Measurements from ENCODE around the gene GRB10.
"Not testable (repeated sequence)": the region's sequence is repeated elsewhere in the genome, so short reads cannot be mapped to it uniquely, and the experiment has no call there.

The GRB10 gene

DNA sequence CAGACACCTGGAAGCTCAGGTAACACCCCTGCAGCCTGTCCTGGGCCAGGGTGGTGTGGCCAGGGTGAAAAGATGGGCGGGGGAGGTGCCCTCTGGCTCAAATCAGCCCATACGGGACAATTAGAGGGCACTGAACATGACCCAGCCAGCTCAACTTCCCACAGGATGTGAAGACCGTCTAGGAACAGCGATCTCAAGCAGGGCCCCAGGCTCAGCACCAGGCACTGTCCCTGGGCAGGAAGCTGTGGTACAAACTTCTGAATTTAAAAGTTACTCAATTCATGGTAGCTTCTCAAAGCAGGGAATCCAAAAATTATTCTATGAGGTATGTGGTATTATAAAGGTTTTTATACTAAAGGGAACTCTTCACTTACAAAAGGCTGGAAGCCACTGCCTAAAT is 5.1 kb upstream of the GRB10 start:
- no peak for DNase-seq (ENCODE audit: insufficient read length)
- TF ChIP-seq POLR2A (IDR thresholded peaks at IDR 0.05; ENCODE audit: low read depth, low read length) (no peak), POLR2AphosphoS5 (IDR thresholded peaks at IDR 0.05; ENCODE audit: low read depth, low read length) (no peak), TAF1 (IDR thresholded peaks at IDR 0.05; ENCODE audit: borderline replicate concordance, low read depth, low read length) (no peak)
- FAIRE-seq, result no peak

DNA sequence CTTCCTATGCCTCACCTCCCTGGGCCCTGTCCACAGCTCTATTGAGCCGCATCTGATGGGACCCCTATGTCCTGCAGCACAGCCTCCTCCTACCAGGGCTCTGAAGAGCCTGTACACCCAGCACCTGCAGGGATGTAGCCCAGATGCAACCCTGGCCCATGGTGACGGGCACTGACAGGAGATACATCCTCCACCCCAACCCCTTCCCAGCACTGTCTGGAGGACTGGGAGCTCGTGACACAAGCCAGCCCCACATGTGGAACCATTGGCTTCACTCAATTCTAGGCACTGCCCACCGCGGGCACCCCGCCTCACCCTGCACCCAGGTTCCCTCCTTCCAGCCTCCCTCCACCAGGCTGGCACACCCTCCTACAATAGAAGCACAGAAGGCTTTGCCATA is 2.6 kb upstream of the GRB10 start:
- DNase-seq (ENCODE audit: insufficient read length) (no peak), FAIRE-seq (no peak)
- TF ChIP-seq TAF1 (IDR thresholded peaks at IDR 0.05; ENCODE audit: borderline replicate concordance, low read depth, low read length), result no peak

DNA sequence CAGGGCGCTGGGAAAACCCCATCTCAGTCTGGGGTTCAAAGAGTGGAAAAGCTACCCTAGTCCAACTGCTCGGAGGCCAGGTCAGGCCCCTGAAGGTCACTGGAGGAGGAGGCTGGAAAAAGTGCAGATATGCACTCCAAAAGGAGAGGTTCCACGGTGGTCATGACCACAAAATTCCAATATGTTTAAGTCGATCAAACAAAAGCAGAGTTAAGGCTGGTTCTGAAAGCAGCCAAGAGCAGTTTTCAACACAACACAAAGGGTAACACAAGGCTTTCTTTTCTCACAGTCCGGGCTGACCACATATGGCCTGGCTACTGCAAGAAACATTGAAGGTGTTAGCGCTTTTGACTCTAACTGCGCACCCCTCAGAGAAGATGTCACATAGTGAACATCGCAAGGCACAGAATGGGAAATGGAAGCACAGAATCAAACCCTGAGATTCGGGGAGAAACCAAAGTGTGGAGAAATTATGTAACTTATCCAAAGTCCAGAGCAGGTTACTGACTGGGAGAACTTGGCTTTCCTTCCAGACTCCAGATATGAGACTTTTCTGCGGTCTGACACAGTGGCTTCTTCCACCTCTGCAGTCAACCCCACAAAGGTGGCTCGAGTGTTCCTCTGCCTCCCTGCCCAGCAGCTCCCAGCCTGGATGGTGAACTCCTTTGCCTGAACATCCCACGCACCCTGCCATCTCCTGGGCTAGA is 1.3 kb upstream of the GRB10 start:
- DNase-seq (ENCODE audit: insufficient read length) (no peak), FAIRE-seq (no peak)
- TF ChIP-seq TAF1 (IDR thresholded peaks at IDR 0.05; ENCODE audit: borderline replicate concordance, low read depth, low read length) (no peak), POLR2AphosphoS5 (IDR thresholded peaks at IDR 0.05; ENCODE audit: low read depth, low read length) (no peak), POLR2A (IDR thresholded peaks at IDR 0.05; ENCODE audit: low read depth, low read length) (no peak)

DNA sequence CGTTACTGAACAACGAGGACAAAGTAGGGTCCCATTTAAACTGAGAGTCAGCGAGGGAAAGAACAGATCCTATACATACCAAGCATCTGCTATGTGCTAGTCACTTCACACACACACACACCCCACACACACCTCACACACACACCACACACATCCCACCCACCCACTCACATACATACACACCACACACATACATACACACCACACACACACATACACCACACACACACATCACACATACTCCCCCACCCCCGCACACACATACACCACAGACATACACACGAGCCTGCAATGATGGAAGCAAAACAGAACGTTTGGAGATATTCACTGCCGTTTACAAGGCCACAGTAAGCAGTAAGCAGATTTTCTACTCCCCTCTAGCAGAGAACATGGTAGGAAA is 607 bp upstream of the GRB10 start:
- no peak for DNase-seq (ENCODE audit: insufficient read length)
- TF ChIP-seq POLR2AphosphoS5 (IDR thresholded peaks at IDR 0.05; ENCODE audit: low read depth, low read length) (no peak), TAF1 (IDR thresholded peaks at IDR 0.05; ENCODE audit: borderline replicate concordance, low read depth, low read length) (no peak), POLR2A (IDR thresholded peaks at IDR 0.05; ENCODE audit: low read depth, low read length) (no peak)
- FAIRE-seq, result no peak

DNA sequence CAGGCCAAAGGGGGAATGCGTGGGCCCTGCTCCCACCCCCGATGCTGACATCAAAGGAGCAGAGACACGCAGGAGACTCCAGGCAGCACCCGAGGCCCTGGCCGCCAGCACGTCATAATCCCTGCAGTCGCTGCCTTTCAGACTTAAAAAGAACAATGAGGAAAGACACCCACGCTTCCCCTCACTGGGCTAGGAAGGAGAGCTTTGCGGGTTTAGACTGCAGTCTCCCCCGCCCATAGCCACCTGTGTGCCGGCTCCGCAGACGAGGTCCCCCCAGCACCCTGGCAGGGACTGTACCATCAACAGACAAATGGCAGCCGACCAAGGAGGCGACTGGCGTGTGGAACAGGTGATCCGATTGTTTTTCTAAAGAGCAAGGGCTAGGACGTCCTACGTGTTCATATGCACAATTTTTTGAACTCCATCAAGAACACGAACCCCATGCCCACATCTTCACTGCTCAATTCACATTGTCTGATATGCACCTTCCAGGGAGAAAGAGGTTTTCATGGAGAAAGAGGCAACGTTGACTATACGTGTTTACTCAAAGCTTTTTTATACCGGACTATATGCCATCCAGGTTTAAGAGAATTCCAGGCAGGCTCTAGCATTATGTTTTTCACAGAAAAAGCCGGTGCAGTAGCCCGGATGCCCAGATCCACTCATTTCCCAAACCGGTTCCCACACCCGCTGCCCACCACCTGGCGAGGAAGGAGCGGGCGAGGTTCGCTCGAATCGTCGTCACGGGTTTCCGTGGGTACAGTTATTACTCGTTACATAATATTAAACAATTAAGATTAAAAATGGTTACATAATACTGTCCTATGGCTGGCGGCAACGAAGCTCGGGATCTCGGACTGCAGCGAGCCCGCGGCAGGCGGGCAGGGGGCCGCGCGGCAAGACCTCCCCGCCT is 1.1 kb downstream of the GRB10 start:
- DNase-seq (ENCODE audit: insufficient read length) (no peak), FAIRE-seq (no peak)
- no peak for TF ChIP-seq POLR2AphosphoS5 (IDR thresholded peaks at IDR 0.05; ENCODE audit: low read depth, low read length)
- no peak for TF ChIP-seq POLR2A (IDR thresholded peaks at IDR 0.05; ENCODE audit: low read depth, low read length)
- no peak for TF ChIP-seq TAF1 (IDR thresholded peaks at IDR 0.05; ENCODE audit: borderline replicate concordance, low read depth, low read length)

DNA sequence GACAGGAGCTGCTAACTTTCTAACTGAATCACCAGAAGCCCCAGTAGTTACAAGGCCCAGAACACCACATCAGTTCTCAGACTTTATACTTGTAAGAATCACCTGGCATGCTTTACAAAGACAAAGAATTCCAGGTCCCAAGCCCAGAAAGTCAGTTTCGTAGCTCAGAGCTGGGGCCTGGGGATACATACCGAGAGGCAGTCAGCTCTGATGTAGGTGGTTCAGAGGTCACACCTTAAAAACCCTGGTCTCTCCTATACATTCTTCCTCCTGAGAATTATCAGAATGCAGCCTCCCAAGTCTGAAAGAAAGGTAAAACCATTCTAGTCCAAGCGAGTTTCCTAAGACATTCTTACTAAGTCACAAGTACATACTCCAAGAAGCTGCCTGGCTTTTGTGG is 2.3 kb downstream of the GRB10 start:
- DNase-seq (ENCODE audit: insufficient read length) (no peak), FAIRE-seq (no peak)

DNA sequence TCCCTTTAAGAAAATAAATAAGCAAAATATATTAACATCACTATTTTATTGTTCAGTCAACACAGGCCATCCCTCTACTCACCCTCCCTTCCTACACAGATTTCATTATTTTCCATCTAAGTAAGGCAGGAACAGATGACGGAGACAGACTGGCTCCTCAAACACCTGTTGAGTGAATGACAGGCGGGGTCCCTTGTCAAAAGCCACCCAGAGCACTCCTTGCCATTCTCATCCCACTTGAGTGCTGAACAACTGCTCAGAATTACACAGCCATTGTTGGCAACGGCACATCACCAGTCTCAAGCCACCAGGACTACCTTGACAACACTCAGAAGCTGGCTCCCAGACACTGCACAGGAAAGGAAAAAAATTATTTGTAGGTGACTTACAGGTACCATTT is 3.3 kb downstream of the GRB10 start:
- DNase-seq (ENCODE audit: insufficient read length) (no peak), FAIRE-seq (no peak)
- TF ChIP-seq POLR2AphosphoS5 (IDR thresholded peaks at IDR 0.05; ENCODE audit: low read depth, low read length) (no peak), POLR2A (IDR thresholded peaks at IDR 0.05; ENCODE audit: low read depth, low read length) (no peak), TAF1 (IDR thresholded peaks at IDR 0.05; ENCODE audit: borderline replicate concordance, low read depth, low read length) (no peak)

More for the DNA sequence above, 2.3 kb downstream of the GRB10 start:
- no peak for TF ChIP-seq TAF1 (IDR thresholded peaks at IDR 0.05; ENCODE audit: borderline replicate concordance, low read depth, low read length)
- TF ChIP-seq POLR2A (IDR thresholded peaks at IDR 0.05; ENCODE audit: low read depth, low read length), result no peak
- TF ChIP-seq POLR2AphosphoS5 (IDR thresholded peaks at IDR 0.05; ENCODE audit: low read depth, low read length), result no peak

DNA sequence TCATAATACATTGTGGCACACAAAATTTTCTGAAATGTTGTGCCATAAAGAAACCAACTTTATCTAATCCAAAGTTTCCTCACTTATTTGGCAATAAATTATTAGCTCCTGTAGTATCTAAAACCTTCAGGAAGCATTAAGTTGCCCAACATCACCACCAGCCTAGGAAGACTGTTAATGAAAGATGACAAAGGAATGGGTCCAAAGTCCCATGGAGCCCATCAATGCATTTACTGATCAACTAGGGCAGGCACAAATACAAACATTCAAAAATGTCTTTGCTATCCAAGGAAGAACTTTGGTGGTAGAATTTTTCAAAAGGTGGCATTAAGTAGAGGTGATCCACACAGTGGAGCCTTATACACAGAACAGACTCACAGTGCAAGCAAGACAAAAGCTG is 4.5 kb downstream of the GRB10 start:
- TF ChIP-seq POLR2A (IDR thresholded peaks at IDR 0.05; ENCODE audit: low read depth, low read length) (no peak), TAF1 (IDR thresholded peaks at IDR 0.05; ENCODE audit: borderline replicate concordance, low read depth, low read length) (no peak), POLR2AphosphoS5 (IDR thresholded peaks at IDR 0.05; ENCODE audit: low read depth, low read length) (no peak)
- DNase-seq (ENCODE audit: insufficient read length), result no peak
- FAIRE-seq, result no peak

DNA sequence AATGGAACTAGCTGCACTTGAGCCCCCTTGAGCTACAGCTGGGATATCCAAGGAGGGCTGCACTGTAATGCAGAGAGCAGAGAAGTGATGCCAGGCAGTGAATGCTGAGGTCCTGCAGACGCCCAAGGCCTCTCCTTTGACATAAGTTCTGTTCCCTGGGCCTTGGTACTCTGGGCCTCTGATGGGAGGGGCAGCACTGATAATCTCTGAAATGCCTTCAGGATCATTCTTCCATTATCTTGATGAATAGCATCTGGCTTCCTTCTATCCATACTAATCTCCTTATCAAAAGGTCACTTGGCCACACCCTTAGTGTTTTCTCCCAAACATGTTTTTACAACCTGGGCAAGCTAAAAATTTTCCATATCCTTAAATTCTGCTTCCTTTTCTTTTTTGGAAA is 6.9 kb downstream of the GRB10 start:
- TF ChIP-seq TAF1 (IDR thresholded peaks at IDR 0.05; ENCODE audit: borderline replicate concordance, low read depth, low read length) (no peak), POLR2A (IDR thresholded peaks at IDR 0.05; ENCODE audit: low read depth, low read length) (no peak), POLR2AphosphoS5 (IDR thresholded peaks at IDR 0.05; ENCODE audit: low read depth, low read length) (no peak)
- no peak for DNase-seq (ENCODE audit: insufficient read length)
- FAIRE-seq, result no peak

DNA sequence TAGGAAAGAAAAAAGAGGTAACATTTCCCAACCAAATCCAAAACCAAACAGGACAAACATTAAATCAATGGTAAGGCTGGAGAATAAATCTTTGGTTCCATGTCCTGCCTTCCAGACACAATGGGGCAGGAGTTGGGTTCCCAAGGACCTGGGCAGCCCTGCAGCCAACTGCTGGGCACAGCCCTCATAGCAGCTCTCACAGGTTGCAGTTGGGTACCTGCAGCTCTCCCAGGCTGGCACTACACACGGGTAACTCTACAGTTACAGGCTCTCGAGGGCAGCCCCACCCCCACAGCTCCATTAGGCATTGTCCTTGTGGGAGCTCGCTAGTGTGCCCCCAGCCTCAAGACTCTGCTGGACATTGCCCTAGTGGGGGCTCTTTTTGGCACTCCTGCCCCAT is 7.5 kb downstream of the GRB10 start:
- DNase-seq (ENCODE audit: insufficient read length) (no peak), FAIRE-seq (no peak)
- TF ChIP-seq POLR2A (IDR thresholded peaks at IDR 0.05; ENCODE audit: low read depth, low read length) (no peak), POLR2AphosphoS5 (IDR thresholded peaks at IDR 0.05; ENCODE audit: low read depth, low read length) (no peak), TAF1 (IDR thresholded peaks at IDR 0.05; ENCODE audit: borderline replicate concordance, low read depth, low read length) (no peak)

DNA sequence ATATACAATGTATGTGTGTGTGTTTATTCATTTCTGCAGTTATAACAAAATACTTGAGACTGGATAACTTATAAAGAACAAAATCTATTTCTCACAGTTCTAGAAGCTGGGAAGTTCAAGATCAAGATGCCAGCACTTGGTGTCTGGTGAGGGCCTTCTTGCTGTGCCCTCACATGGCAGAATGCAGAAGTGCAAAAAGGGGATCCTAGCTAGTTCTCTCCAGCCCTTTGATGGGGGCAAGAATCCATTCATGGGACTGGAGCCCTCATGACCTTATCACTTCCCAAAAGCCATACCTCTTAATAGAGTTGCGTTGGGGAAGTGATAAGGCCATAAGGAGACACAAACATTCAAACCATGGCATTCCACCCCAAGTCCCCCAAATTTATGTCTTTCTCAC is 8.4 kb downstream of the GRB10 start:
- TF ChIP-seq TAF1 (IDR thresholded peaks at IDR 0.05; ENCODE audit: borderline replicate concordance, low read depth, low read length) (no peak), POLR2AphosphoS5 (IDR thresholded peaks at IDR 0.05; ENCODE audit: low read depth, low read length) (no peak), POLR2A (IDR thresholded peaks at IDR 0.05; ENCODE audit: low read depth, low read length) (no peak)
- FAIRE-seq, result no peak
- no peak for DNase-seq (ENCODE audit: insufficient read length)

DNA sequence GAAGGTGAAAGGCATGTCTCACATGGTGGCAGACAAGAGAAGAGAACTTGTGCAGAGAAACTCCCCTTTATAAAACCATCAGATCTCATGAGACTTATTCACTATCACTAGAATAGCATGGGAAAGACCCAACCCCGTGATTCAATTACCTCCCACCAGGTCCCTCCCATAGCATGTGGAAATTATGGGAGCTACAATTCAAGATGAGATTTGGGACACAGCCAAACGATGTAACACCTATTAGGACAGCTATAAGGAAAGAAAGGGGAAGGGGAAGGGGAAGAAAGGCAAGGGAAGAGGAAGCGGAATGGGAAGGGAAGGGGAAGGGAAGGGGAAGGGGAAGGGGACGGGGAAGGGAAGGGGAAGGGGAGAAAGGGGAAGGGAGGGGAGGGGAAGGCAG is 9.6 kb downstream of the GRB10 start:
- not testable (repeated sequence) for DNase-seq (ENCODE audit: insufficient read length); FAIRE-seq

Data from GM12892 (cell line).